IMR-90 (cell line): ENCODE data around the gene SLC22A7. TPM values are rescaled to one million over a fixed set of nuclear protein-coding genes. Genes with fewer than 3 reads are reported as not detected.

Experiments used
- ATAC-seq: fragments of 200-7000 bp; cut with Tn5 transposase; 2 replicates; pipeline ENCODE4 v1.9.1; 2020; ENCODE audit warnings: low read depth, mild to moderate bottlenecking, moderate library complexity
- BruUV-seq: library from RNA; stranded (reverse); fragments of 400-500 nt; replicated peaks from 2 replicates; lab custom pipeline; 2021; lab: Mats Ljungman, UMichigan
- CTCF ChIA-PET: fragments of 300-600 bp; formaldehyde crosslinking; extraction: SDS; loops from one replicate; lab custom pipeline; 2021; ENCODE audit warnings: antibody characterized with exemption; lab: Yijun Ruan, JAX
- POLR2A ChIA-PET: fragments of 300-600 bp; sonication (Branson Sonifier 250); formaldehyde crosslinking; loops from one replicate; lab custom pipeline; 2022; ENCODE audit warnings: antibody characterized with exemption; ENCODE audit not compliant: unreplicated experiment; lab: Charles Lee
- DNase-seq: peaks from one replicate; pipeline ENCODE4 v3.0.0; 2013
- H2AFZ ChIP-seq: replicated peaks from 2 replicates; pipeline ENCODE3; 2013; ENCODE audit warnings: low read length, mild to moderate bottlenecking; ENCODE audit not compliant: poor library complexity
- H2AK5ac ChIP-seq: 2 replicates; pipeline ENCODE4 v1.6.1; 2013; ENCODE audit warnings: low read depth, low read length, inconsistent platforms
- H2AK9ac ChIP-seq: replicated peaks from 2 replicates; pipeline ENCODE3; 2013; ENCODE audit warnings: mild to moderate bottlenecking, low read depth, low read length, moderate library complexity; ENCODE audit not compliant: poor library complexity
- H2BK120ac ChIP-seq: 2 replicates; pipeline ENCODE4 v1.6.1; 2013; ENCODE audit warnings: low read depth, low read length, inconsistent platforms
- H2BK15ac ChIP-seq: 3 replicates; pipeline ENCODE4 v1.6.1; 2013; ENCODE audit warnings: low read depth, low read length, inconsistent platforms
- H2BK20ac ChIP-seq: 2 replicates; pipeline ENCODE4 v1.6.1; 2013; ENCODE audit warnings: low read depth, mild to moderate bottlenecking, inconsistent platforms, low read length, moderate library complexity
- H2BK5ac ChIP-seq: 2 replicates; pipeline ENCODE4 v1.6.1; 2013; ENCODE audit warnings: mild to moderate bottlenecking, low read depth, low read length, inconsistent platforms; ENCODE audit not compliant: poor library complexity, severe bottlenecking
- H3K14ac ChIP-seq: replicated peaks from 2 replicates; pipeline ENCODE4 v1.6.1; 2013; ENCODE audit warnings: low read depth, low read length, inconsistent platforms
- H3K18ac ChIP-seq: 2 replicates; pipeline ENCODE4 v1.6.1; 2013; ENCODE audit warnings: low read depth, low read length, control low read depth
- H3K23ac ChIP-seq: 2 replicates; pipeline ENCODE4 v1.6.1; 2013; ENCODE audit warnings: low read depth, low read length, inconsistent platforms
- H3K27ac ChIP-seq: 2 replicates; pipeline ENCODE4 v1.5.1; 2013; ENCODE audit warnings: mild to moderate bottlenecking, control low read depth, low read length; ENCODE audit not compliant: insufficient read depth
- H3K27me3 ChIP-seq: 2 replicates; pipeline ENCODE4 v1.6.1; 2013; ENCODE audit warnings: low read length; ENCODE audit not compliant: control insufficient read depth, insufficient read depth
- H3K36me3 ChIP-seq: 2 replicates; pipeline ENCODE4 v1.6.1; 2013; ENCODE audit warnings: low read length, mixed read lengths; ENCODE audit not compliant: control insufficient read depth, insufficient read depth
- H3K4ac ChIP-seq: 2 replicates; pipeline ENCODE4 v1.6.1; 2013; ENCODE audit warnings: low read depth, low read length, inconsistent platforms
- H3K4me1 ChIP-seq: 2 replicates; pipeline ENCODE4 v1.6.1; 2013; ENCODE audit warnings: low read length, mixed read lengths; ENCODE audit not compliant: control insufficient read depth, insufficient read depth
- H3K4me2 ChIP-seq: 2 replicates; pipeline ENCODE4 v1.6.1; 2013; ENCODE audit warnings: low read depth, mild to moderate bottlenecking, control low read depth, low read length, moderate library complexity
- H3K4me3 ChIP-seq: 2 replicates; pipeline ENCODE4 v1.5.1; 2013; ENCODE audit warnings: low read depth, mild to moderate bottlenecking, control low read depth, low read length, moderate library complexity; ENCODE audit not compliant: insufficient read depth
- H3K56ac ChIP-seq: 2 replicates; pipeline ENCODE4 v1.6.1; 2013; ENCODE audit warnings: low read length, inconsistent platforms; ENCODE audit not compliant: insufficient read depth; ENCODE audit errors: extremely low read depth
- H3K79me1 ChIP-seq, 2 experiments: 2 replicates each; pipeline ENCODE4 v1.6.1; 2013; ENCODE audit warnings: low read length in 2 of 2, inconsistent platforms in 1 of 2, low read depth in 1 of 2
- H3K9ac ChIP-seq: 2 replicates; pipeline ENCODE4 v1.6.1; 2013; ENCODE audit warnings: low read depth, low read length, control low read depth
- H3K9me1 ChIP-seq: 2 replicates; pipeline ENCODE4 v1.6.1; 2013; ENCODE audit warnings: low read length, inconsistent platforms; ENCODE audit not compliant: insufficient read depth
- H3K9me3 ChIP-seq: 2 replicates; pipeline ENCODE4 v1.6.1; 2013; ENCODE audit warnings: low read length; ENCODE audit not compliant: control insufficient read depth, insufficient read depth
- H4K20me1 ChIP-seq: 2 replicates; pipeline ENCODE4 v1.6.1; 2013; ENCODE audit warnings: low read length, inconsistent platforms; ENCODE audit not compliant: insufficient read depth
- H4K5ac ChIP-seq: 2 replicates; pipeline ENCODE4 v1.6.1; 2013; ENCODE audit warnings: mild to moderate bottlenecking, low read depth, low read length, control low read depth
- H4K8ac ChIP-seq, 2 experiments: 2 replicates each; pipeline ENCODE4 v1.6.1; 2013; ENCODE audit warnings: low read depth in 2 of 2, low read length in 2 of 2, control low read depth in 1 of 2, inconsistent platforms in 1 of 2
- H4K91ac ChIP-seq: 2 replicates; pipeline ENCODE4 v1.6.1; 2013; ENCODE audit warnings: low read depth, low read length, inconsistent platforms; ENCODE audit not compliant: insufficient read depth
- FOS ChIP-seq: fragments of 150-350 bp; IDR thresholded peaks from 2 replicates; pipeline ENCODE4 v1.6.1; 2016; ENCODE audit warnings: low read depth, low read length
- MAFK ChIP-seq: IDR thresholded peaks from 2 replicates; pipeline ENCODE4 v1.6.1; 2012; ENCODE audit warnings: low read depth, low read length, improper control_type of control experiment
- RAD21 ChIP-seq: IDR thresholded peaks from 2 replicates; pipeline ENCODE4 v1.6.1; 2012; ENCODE audit warnings: low read length, improper control_type of control experiment
- RFX5 ChIP-seq: IDR thresholded peaks from 2 replicates; pipeline ENCODE4 v1.8.0; 2012; ENCODE audit warnings: low read depth, mild to moderate bottlenecking, low read length, moderate library complexity
- SMC3 ChIP-seq: fragments of 150-350 bp; IDR thresholded peaks from 2 replicates; pipeline ENCODE4 v1.6.1; 2016; ENCODE audit warnings: low read depth, mild to moderate bottlenecking, antibody characterized with exemption, low read length, moderate library complexity
- WGBS, 2 experiments: methylation state at CpG; one replicate each; pipeline versions ENCODE4 v1.1.5 to v1.1.7; 2013; ENCODE audit warnings: missing lambda C conversion rate in 2 of 2; ENCODE audit not compliant: insufficient read length in 1 of 2; ENCODE audit errors: extremely low coverage in 2 of 2; 5-methylcytosine and 5-hydroxymethylcytosine counted together
- dilution Hi-C: fragments of 300-500 bp; cut with HindIII; formaldehyde crosslinking; loops from one replicate; pipeline ENCODE4 v1.14.3; 2018; ENCODE audit warnings: low sequenced_read_pairs; ENCODE audit not compliant: unreplicated experiment
- in situ Hi-C: fragments of 300-500 bp; cut with MboI; formaldehyde crosslinking; loops from 3 replicates; pipeline ENCODE4 v1.14.3; 2019; ENCODE audit warnings: low sequenced_read_pairs, inconsistent platforms, mixed read lengths
- intact Hi-C: fragments of 100-400 bp; cut with micrococcal nuclease; formaldehyde crosslinking; loops from 2 replicates; pipeline ENCODE4 v1.10.0; 2022
- polyA plus RNA-seq, 3 experiments: library from polyadenylated mRNA; depleted of rRNA; stranded (reverse); fragments of >200 nt; gene quantifications; 2 replicates each; pipeline ENCODE4 v1.2.3, GENCODE V29; 2012; ENCODE audit warnings: low replicate concordance in 1 of 3
- total RNA-seq: library from RNA; depleted of rRNA; stranded (reverse); fragments of >200 nt; gene quantifications from 2 replicates; pipeline ENCODE4 v1.2.3, GENCODE V29; 2012
- TF ChIP-seq, protein P1 (sequence below): conservative IDR thresholded peaks from 2 replicates; pipeline ENCODE4 v1.5.1; 2012; ENCODE audit warnings: mild to moderate bottlenecking, low read depth, low read length, improper control_type of control experiment

The SLC22A7 gene
- total and polyA plus RNA-seq, 2 of the 4 experiments (the other 2 are of a cell fraction): not detected

DNA sequence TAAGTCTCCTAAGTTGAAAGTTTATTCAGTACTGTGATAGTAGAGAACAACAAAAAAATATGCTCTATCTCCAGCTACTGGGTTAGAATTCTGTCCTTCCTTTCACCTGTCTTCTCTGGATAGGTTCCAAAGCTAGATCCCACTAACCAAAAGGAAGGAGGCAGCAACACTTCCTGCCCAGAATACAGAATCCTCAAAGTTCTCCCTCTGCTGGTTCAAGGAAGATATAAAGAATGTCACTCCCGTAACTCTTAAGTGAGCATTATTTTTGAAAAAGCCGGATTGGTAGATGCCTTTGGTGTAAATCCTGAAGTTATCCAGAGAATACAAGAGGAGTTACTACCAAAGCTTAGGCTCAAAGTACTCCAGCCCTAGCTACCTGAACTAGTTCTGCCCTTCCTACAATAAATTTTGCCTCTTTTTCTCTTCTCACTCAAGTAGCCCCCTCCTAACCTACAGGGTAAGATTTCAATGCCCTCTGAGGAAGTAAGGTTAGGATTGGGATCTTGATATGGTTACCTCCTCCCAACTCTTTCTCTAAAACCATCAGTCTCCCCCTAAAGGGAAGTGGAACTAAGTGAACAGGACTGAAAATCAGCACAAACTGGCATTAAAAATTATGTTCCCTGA, 36.5 kb downstream of the SLC22A7 start:
- H2AK9ac ChIP-seq: no peak overlapping the region
- dilution Hi-C loops: no loop called here
- no peak overlapping the region for H2BK120ac ChIP-seq
- H2BK5ac ChIP-seq: no peak overlapping the region
- no peak overlapping the region for H4K5ac ChIP-seq
- no peak overlapping the region for H3K18ac ChIP-seq
- no TSS peak for BruUV-seq
- no peak overlapping the region for H4K91ac ChIP-seq
- peaks cover 20% of the 10 kb centered on the region for H3K36me3 ChIP-seq
- H2AK5ac ChIP-seq: no peak overlapping the region
- no peak overlapping the region for H3K14ac ChIP-seq
- no peak overlapping the region for H3K27ac ChIP-seq
- no peak overlapping the region for H3K56ac ChIP-seq
- H3K4me1 ChIP-seq: no peaks in the 10 kb centered on the region
- WGBS, 2 experiments: no CpG with 5 or more reads among the region's 2 CpGs
- ATAC-seq: peak; percentile 85
- no peaks in the 10 kb centered on the region for H3K9me3 ChIP-seq
- TF ChIP-seq FOS: no peak
- TF ChIP-seq MAFK: no peak
- peak; percentile 68 for TF ChIP-seq RAD21
- peak; percentile 81 for TF ChIP-seq SMC3
- no peak for TF ChIP-seq RFX5
- TF ChIP-seq, protein P1, sequence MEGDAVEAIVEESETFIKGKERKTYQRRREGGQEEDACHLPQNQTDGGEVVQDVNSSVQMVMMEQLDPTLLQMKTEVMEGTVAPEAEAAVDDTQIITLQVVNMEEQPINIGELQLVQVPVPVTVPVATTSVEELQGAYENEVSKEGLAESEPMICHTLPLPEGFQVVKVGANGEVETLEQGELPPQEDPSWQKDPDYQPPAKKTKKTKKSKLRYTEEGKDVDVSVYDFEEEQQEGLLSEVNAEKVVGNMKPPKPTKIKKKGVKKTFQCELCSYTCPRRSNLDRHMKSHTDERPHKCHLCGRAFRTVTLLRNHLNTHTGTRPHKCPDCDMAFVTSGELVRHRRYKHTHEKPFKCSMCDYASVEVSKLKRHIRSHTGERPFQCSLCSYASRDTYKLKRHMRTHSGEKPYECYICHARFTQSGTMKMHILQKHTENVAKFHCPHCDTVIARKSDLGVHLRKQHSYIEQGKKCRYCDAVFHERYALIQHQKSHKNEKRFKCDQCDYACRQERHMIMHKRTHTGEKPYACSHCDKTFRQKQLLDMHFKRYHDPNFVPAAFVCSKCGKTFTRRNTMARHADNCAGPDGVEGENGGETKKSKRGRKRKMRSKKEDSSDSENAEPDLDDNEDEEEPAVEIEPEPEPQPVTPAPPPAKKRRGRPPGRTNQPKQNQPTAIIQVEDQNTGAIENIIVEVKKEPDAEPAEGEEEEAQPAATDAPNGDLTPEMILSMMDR: peak; percentile 69
- ChIA-PET CTCF (interaction anchor here (0.8 to 3.0 kb wide), 7 partner anchors 8 to 105 kb away, joined by 3 to 10 read pairs (median 3); no protein-coding TSS in a partner anchor), POLR2A (interaction anchor here (0.7 kb wide), 1 partner anchor 162 kb away, joined by 4 read pairs; no protein-coding TSS in a partner anchor)
- H2AFZ ChIP-seq: no peak overlapping the region
- no peaks in the 10 kb centered on the region for H3K9me1 ChIP-seq
- H4K20me1 ChIP-seq: no peaks in the 10 kb centered on the region
- H3K4me3 ChIP-seq: no peak overlapping the region
- in situ Hi-C loops: loop anchor here (5.0 kb wide), 1 partner anchor 72 kb away; no protein-coding TSS in a partner anchor
- no peak overlapping the region for H3K4me2 ChIP-seq
- no peaks in the 10 kb centered on the region for H3K79me1 ChIP-seq
- H4K8ac ChIP-seq: no peak overlapping the region
- no peaks in the 10 kb centered on the region for H3K27me3 ChIP-seq
- H2BK20ac ChIP-seq: no peak overlapping the region
- no peak overlapping the region for H3K9ac ChIP-seq
- no peak overlapping the region for H3K4ac ChIP-seq
- intact Hi-C loops: loop anchor here (1.0 to 10.0 kb wide), 3 partner anchors 71 to 430 kb away; partner anchors contain the start of gene DNPH1
- H3K23ac ChIP-seq: no peak overlapping the region
- no peak overlapping the region for H2BK15ac ChIP-seq
- peak; percentile 69 for DNase-seq
